Epithelial cell of prostate (primary cell): ENCODE results near the gene NKD2.
"Not testable (repeated sequence)": the region's sequence is repeated elsewhere in the genome, so short reads cannot be mapped to it uniquely, and the experiment has no call there.

ENCODE experiments used
- DNase-seq: peaks from one replicate; pipeline ENCODE4 v3.0.0-alpha.2; 2011; ENCODE audit warnings: low read depth, low spot score
- H3K27ac ChIP-seq: fragments of 450-650 bp; 2 replicates; pipeline ENCODE4 v1.5.1; 2017; ENCODE audit warnings: mild to moderate bottlenecking

Gene NKD2

GRCh38 chr5:1054018-1054798 lies 45.6 kb downstream of the NKD2 start:
- no peak for DNase-seq
- H3K27ac ChIP-seq = no peak overlapping the region

- DNase-seq = no peak
- H3K27ac ChIP-seq = no peak overlapping the region
Measured at GRCh38 chr5:1054799-1055775, 46.5 kb downstream of the NKD2 start.

- DNase-seq = no peak
- H3K27ac ChIP-seq = no peak overlapping the region
Measured at GRCh38 chr5:1055896-1056610, 47.5 kb downstream of the NKD2 start.

GRCh38 chr5:1056611-1057484 lies 48.2 kb downstream of the NKD2 start:
- DNase-seq = no peak
- H3K27ac ChIP-seq = no peak overlapping the region

- H3K27ac ChIP-seq = no peak overlapping the region
- DNase-seq = no peak
Measured at GRCh38 chr5:1057485-1058082, 49.0 kb downstream of the NKD2 start.

- no peak overlapping the region for H3K27ac ChIP-seq
- DNase-seq = no peak
Measured at GRCh38 chr5:1058083-1058945, 49.7 kb downstream of the NKD2 start.

GRCh38 chr5:1058988-1059883 lies 50.6 kb downstream of the NKD2 start:
- H3K27ac ChIP-seq = no peak overlapping the region
- DNase-seq = no peak

GRCh38 chr5:1059884-1060263 lies 51.3 kb downstream of the NKD2 start:
- H3K27ac ChIP-seq = no peak overlapping the region
- no peak for DNase-seq

GRCh38 chr5:1060535-1060981 lies 52.0 kb downstream of the NKD2 start:
- no peak overlapping the region for H3K27ac ChIP-seq
- no peak for DNase-seq

GRCh38 chr5:1061292-1061691 lies 52.7 kb downstream of the NKD2 start:
- not testable (repeated sequence) for DNase-seq, H3K27ac ChIP-seq

GRCh38 chr5:1061916-1062315 lies 53.3 kb downstream of the NKD2 start:
- no peak overlapping the region for H3K27ac ChIP-seq
- no peak for DNase-seq

- no peak overlapping the region for H3K27ac ChIP-seq
- no peak for DNase-seq
Measured at GRCh38 chr5:1062761-1063568, 54.4 kb downstream of the NKD2 start.

- no peak for DNase-seq
- H3K27ac ChIP-seq = no peak overlapping the region
Measured at GRCh38 chr5:1063661-1064382, 55.2 kb downstream of the NKD2 start.

- no peak for DNase-seq
- no peak overlapping the region for H3K27ac ChIP-seq
Measured at GRCh38 chr5:1064383-1065142, 56.0 kb downstream of the NKD2 start.

- DNase-seq = no peak
- H3K27ac ChIP-seq = no peak overlapping the region
Measured at GRCh38 chr5:1065143-1065750, 56.6 kb downstream of the NKD2 start.
